HG03280 (cell line): Measurements from ENCODE around the gene MAP1S.

Experiments
- ATAC-seq: cut with Tn5 transposase; IDR thresholded peaks from one replicate; pipeline ENCODE4 v1.9.1; 2021; ENCODE audit warnings: mild to moderate bottlenecking, moderate library complexity; ENCODE audit not compliant: unreplicated experiment

The MAP1S gene

DNA sequence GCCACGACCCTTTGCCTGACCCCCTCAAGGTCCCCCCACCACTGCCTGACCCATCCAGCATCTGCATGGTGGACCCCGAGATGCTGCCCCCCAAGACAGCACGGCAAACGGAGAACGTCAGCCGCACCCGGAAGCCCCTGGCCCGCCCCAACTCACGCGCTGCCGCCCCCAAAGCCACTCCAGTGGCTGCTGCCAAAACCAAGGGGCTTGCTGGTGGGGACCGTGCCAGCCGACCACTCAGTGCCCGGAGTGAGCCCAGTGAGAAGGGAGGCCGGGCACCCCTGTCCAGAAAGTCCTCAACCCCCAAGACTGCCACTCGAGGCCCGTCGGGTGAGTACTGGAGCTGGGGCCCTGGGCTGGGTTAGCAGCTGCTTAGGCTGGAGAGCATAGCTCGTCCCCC is 8.6 kb downstream of the MAP1S start:
- ATAC-seq, result no peak

DNA sequence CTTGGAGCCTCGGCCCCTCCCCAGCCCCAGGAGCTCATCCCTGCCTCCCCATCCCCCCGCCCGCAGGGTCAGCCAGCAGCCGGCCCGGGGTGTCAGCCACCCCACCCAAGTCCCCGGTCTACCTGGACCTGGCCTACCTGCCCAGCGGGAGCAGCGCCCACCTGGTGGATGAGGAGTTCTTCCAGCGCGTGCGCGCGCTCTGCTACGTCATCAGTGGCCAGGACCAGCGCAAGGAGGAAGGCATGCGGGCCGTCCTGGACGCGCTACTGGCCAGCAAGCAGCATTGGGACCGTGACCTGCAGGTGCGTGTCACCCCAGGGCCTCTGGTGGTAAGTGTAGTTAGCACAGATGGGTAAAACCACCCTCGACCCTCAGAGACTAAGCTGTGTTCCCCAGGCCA is 13.8 kb downstream of the MAP1S start:
- no peak for ATAC-seq

- no peak for ATAC-seq
These were observed 14.9 kb downstream of the MAP1S start for GRCh38 chr19:17734146-17734545.

DNA sequence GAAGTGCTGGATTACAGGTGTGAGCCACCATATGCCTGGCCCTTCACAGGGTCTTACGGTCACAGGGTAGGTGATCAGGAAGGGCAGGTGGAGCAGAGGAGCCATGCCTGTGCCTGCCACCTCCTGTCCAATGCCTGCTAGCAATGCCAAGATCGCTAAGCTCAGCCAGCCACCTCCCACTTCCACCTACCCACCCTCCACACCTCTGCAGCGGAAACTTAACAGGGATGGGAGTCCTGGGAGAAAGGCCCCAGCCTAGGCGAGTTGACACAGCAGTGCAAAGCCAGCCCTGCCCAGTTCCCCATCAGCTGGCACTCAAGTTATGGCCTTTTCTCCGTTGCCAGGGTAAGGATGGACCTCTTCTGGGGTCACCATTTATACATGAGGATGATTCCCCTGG is 16.1 kb downstream of the MAP1S start:
- ATAC-seq, result no peak

- no peak for ATAC-seq
These were observed 18.4 kb downstream of the MAP1S start for GRCh38 chr19:17737690-17738153.

GRCh38 chr19:17739121-17739875 is 20.0 kb downstream of the MAP1S start:
- ATAC-seq, result no peak

- ATAC-seq, result no peak
These were observed 22.2 kb downstream of the MAP1S start for GRCh38 chr19:17741456-17741855.

- no peak for ATAC-seq
These were observed 24.7 kb downstream of the MAP1S start for GRCh38 chr19:17743874-17744580.

GRCh38 chr19:17747205-17748098 is 28.2 kb downstream of the MAP1S start:
- peak; percentile 85 for ATAC-seq

GRCh38 chr19:17748884-17749638 is 29.8 kb downstream of the MAP1S start:
- ATAC-seq, result no peak

DNA sequence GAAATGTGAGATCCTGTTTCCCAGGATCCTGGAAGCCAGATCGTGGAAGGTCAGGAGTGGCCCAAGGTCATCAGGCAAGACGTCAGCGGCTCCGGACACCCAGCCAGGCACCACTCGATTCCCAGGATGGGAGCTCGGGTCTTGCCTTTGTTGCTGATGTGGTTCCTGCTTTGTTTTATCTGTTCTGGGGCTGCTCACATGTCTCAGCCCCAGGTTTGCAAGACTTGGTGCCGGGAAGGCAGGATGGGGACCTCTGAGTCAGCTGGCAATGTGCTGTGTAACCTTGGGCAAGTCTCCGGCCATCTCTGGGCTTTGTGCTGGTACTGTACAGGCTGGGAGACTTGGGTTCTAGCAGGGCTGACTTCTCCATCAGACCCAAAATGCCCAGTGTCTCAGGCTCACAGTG is 30.6 kb downstream of the MAP1S start:
- ATAC-seq, result no peak

- no peak for ATAC-seq
These were observed 32.0 kb downstream of the MAP1S start, which contains the start of gene FCHO1 for GRCh38 chr19:17751103-17751911. Gene FCHO1, plus strand, starts transcription at chr19:17751477. Its CDS starts 3,688 bp downstream, at chr19:17755165.

- ATAC-seq, result no peak
These were observed 32.6 kb downstream of the MAP1S start for GRCh38 chr19:17751912-17752273.

DNA sequence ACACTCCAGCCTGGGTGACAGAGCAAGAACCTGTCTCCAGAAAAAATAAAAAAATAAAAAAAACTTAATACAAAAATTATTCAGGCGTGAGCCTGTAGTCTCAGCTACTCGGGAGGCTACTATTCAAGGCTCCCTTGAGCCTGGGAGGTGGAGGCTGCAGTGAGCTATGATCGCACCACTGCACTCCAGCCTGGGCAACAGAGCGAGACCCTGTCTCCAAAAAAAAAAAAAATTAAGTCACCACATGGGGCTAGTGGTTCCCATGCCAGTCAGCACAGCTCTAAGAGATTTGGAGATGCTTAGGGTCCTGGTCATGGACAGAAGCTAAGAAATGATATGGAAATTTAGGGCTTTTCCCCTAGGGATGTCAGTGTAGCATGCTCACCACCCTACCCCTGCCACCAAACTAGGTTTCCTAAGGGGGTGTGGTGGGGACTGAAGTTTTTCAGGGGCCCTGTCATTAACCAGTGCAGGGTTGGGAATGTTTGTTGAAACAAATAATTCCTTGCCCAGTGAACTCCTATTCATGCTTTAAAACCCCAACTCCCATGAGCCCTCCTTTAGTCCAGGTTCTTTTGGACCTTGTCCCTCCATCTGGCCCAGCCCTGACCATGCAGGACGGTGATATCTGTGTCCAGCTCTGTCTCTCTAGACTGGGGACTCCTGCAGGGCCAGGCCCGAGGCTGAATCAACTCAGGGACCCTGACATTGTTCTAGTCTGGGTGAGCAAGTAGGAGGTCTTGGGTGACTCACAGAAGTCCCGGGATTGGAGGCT is 33.8 kb downstream of the MAP1S start:
- no peak for ATAC-seq

- ATAC-seq, result no peak
These were observed 34.7 kb downstream of the MAP1S start for GRCh38 chr19:17753976-17754375.

- peak; percentile 40 for ATAC-seq
These were observed 35.6 kb downstream of the MAP1S start for GRCh38 chr19:17754634-17755442.

DNA sequence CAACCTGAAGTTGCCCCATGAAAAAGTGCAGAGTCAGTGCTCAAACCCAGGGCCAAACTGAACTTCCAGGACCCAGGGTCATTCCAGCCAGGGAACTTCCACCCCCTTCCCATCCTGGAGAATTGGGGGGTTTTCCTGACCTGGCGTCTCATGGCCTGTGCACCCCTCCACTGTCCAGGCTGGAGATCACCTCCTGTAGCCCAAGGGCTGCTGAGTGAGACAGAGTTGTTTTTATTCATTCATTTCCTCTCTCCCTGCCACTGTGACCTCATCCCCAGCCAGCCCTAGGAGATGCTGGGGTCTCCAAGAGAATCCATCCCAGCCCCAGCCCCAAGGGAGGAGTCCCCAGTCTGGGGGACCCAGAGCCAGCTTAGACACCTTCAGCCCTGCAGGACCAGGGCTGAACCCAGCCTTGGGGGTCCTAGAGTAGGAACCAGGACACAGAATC is 36.2 kb downstream of the MAP1S start:
- no peak for ATAC-seq
